ENCODE measurements around the gene SLF1. TPM values are rescaled to one million over a fixed set of nuclear protein-coding genes. Genes with fewer than 3 reads are reported as not detected.

Gene SLF1
- total RNA-seq, 2 donors from 2014 or later = 8.1 to 8.2 TPM

- Mint-ChIP-seq H3K4me3 (no peak overlapping the region), H3K27me3 (peaks cover 32% of the 10 kb centered on the region), H3K36me3 (ENCODE audit: low read depth) (no peaks in the 10 kb centered on the region), H3K27ac (no peak overlapping the region), H3K4me1 (peaks cover 2% of the 10 kb centered on the region)
- ATAC-seq (no peak), DNase-seq (no peak)
- no peaks in the 10 kb centered on the region for H3K9me3 ChIP-seq (ENCODE audit: control insufficient read depth, low read length, poor library complexity, severe bottlenecking)
These were observed 127.6 kb downstream of the SLF1 start for GRCh38 chr5:94745786-94746730.

- H3K9me3 ChIP-seq (ENCODE audit: control insufficient read depth, low read length, poor library complexity, severe bottlenecking) = no peaks in the 10 kb centered on the region
- Mint-ChIP-seq H3K4me1 (peaks cover 2% of the 10 kb centered on the region), H3K4me3 (no peak overlapping the region), H3K36me3 (ENCODE audit: low read depth) (no peaks in the 10 kb centered on the region), H3K27me3 (peaks cover 32% of the 10 kb centered on the region), H3K27ac (no peak overlapping the region)
- DNase-seq (no peak), ATAC-seq (no peak)
These were observed 128.3 kb downstream of the SLF1 start for GRCh38 chr5:94746731-94747124.

Other genes starting within 250 kb of the SLF1 start
- gene KIAA0825, start 65 bp upstream of the SLF1 start, total RNA-seq = 1 to 10 TPM; 2.6 to 3.0 TPM

All from T-helper 17 cell (primary cell).